ENCODE results near the gene PCDH12. TPM values are rescaled to one million over a fixed set of nuclear protein-coding genes. Genes with fewer than 3 reads are reported as not detected.

Gene PCDH12
- polyA plus RNA-seq, 1 of the 3 experiments (the other 2 are of a cell fraction), result 0.02 TPM

GRCh38 chr5:141923448-141924313 is 34.3 kb downstream of the PCDH12 start, which contains the start of gene DELE1:
Gene DELE1, plus strand, starts transcription at chr5:141923871. Its CDS starts 71 bp downstream, at chr5:141923942.
- ChIA-PET CTCF (interaction anchor here (1.0 to 5.9 kb wide), 10 partner anchors 8 to 231 kb away, joined by 3 to 32 read pairs (median 6); partner anchors contain the start of gene PCDH1), POLR2A (interaction anchor here (0.6 to 1.9 kb wide), 16 partner anchors 8 to 331 kb away, joined by 3 to 15 read pairs (median 4); partner anchors contain the start of gene ARAP3)
- 1% methylated on average over 22 of the region's 53 CpGs for WGBS (ENCODE audit: low lambda C conversion rate)
- TF ChIP-seq FOXM1 (IDR thresholded peaks at IDR 0.05; ENCODE audit: low read depth) (no peak), USF1 (IDR thresholded peaks at IDR 0.05; ENCODE audit: borderline replicate concordance, low read depth) (no peak), REST (IDR thresholded peaks at IDR 0.05; ENCODE audit: low read depth, low read length) (no peak), MXI1 (IDR thresholded peaks at IDR 0.05; ENCODE audit: low read depth, low read length) (peak; percentile 61), EZH2phosphoT487 (IDR thresholded peaks at IDR 0.05; ENCODE audit: borderline replicate concordance, low read depth) (no peak), POLR2AphosphoS5 (IDR thresholded peaks at IDR 0.05; ENCODE audit: low read depth, low read length) (peak; percentile 85), RXRA (IDR thresholded peaks at IDR 0.05; ENCODE audit: borderline replicate concordance, low read depth) (no peak), NRF1 (IDR thresholded peaks at IDR 0.05; ENCODE audit: low read depth, low read length) (no peak), RCOR1 (IDR thresholded peaks at IDR 0.05; ENCODE audit: low read length) (no peak), FOXJ3 (CRISPR knock-in tag; IDR thresholded peaks at IDR 0.05) (0 out of 2 replicates have a peak, but pooled peaks have one; percentile 10), NFIC (IDR thresholded peaks at IDR 0.05; ENCODE audit: borderline replicate concordance) (peak; percentile 53), RAD21 (IDR thresholded peaks at IDR 0.05; ENCODE audit: low read length) (no peak), PBX3 (IDR thresholded peaks at IDR 0.05) (no peak; the same call in 1 of the 2 replicates), GABPA (IDR thresholded peaks at IDR 0.05; ENCODE audit: low read depth) (peak; percentile 92), SMC3 (IDR thresholded peaks at IDR 0.05; ENCODE audit: low read depth, low read length) (no peak), MAX (IDR thresholded peaks at IDR 0.05; ENCODE audit: low read depth) (peak; percentile 82), RFX5 (IDR thresholded peaks at IDR 0.05; ENCODE audit: low read length) (no peak; the same call in none of the 2 replicates), YY1 (IDR thresholded peaks at IDR 0.05; ENCODE audit: low read depth) (0 out of 2 replicates have a peak, but pooled peaks have one; percentile 30), MEF2A (IDR thresholded peaks at IDR 0.05; ENCODE audit: borderline replicate concordance, low read depth) (no peak), EP300 (IDR thresholded peaks at IDR 0.05; ENCODE audit: borderline replicate concordance in 1 of 2, low read depth in 1 of 2, low read length in 1 of 2) (peak in 1 of 2 experiments; percentile 36; a peak in 1 of 4 replicates), USF2 (IDR thresholded peaks at IDR 0.05; ENCODE audit: borderline replicate concordance, low read depth, low read length) (no peak), FOSL2 (IDR thresholded peaks at IDR 0.05; ENCODE audit: borderline replicate concordance, low read depth) (no peak)
- TF ChIP-seq, protein P1, sequence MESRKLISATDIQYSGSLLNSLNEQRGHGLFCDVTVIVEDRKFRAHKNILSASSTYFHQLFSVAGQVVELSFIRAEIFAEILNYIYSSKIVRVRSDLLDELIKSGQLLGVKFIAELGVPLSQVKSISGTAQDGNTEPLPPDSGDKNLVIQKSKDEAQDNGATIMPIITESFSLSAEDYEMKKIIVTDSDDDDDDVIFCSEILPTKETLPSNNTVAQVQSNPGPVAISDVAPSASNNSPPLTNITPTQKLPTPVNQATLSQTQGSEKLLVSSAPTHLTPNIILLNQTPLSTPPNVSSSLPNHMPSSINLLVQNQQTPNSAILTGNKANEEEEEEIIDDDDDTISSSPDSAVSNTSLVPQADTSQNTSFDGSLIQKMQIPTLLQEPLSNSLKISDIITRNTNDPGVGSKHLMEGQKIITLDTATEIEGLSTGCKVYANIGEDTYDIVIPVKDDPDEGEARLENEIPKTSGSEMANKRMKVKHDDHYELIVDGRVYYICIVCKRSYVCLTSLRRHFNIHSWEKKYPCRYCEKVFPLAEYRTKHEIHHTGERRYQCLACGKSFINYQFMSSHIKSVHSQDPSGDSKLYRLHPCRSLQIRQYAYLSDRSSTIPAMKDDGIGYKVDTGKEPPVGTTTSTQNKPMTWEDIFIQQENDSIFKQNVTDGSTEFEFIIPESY (IDR thresholded peaks at IDR 0.05; ENCODE audit: borderline replicate concordance, low read depth), result no peak

More at GRCh38 chr5:141923448-141924313, 34.3 kb downstream of the PCDH12 start, which contains the start of gene DELE1:
- Histone ChIP-seq H3K4me1 (ENCODE audit: control insufficient read depth in 1 of 2, insufficient read depth in 2 of 2, low read depth in 1 of 2, low read length in 1 of 2) (peaks cover 0 to 8% of the 10 kb centered on the region in 2 experiments; a peak in 2 of 4 replicates), H3K27ac (ENCODE audit: low read depth in 2 of 2, low read length in 1 of 2) (peak within 1 kb of the TSS; percentile 98 to 99), H3K27me3 (ENCODE audit: insufficient read depth) (no peaks in the 10 kb centered on the region), H3K4me3 (ENCODE audit: low read depth in 2 of 2, low read length in 1 of 2) (peak within 1 kb of the TSS; percentile 87 to 96), H3F3A (replicated peaks; ENCODE audit: insufficient read depth) (peaks cover 4% of the 10 kb centered on the region), H3K4me2 (peak within 1 kb of the TSS; percentile 95), H3K36me3 (replicated peaks in 1 of 2; ENCODE audit: control insufficient read depth in 1 of 2, insufficient read depth in 2 of 2, low read length in 1 of 2) (peaks cover 31 to 32% of the 10 kb centered on the region in 2 experiments), H3K79me2 (ENCODE audit: insufficient read depth) (peaks cover 25% of the 10 kb centered on the region), H4K20me1 (ENCODE audit: insufficient read depth) (no peaks in the 10 kb centered on the region), H2AFZ (ENCODE audit: low read depth) (peak within 1 kb of the TSS; percentile 86), H3K9me3 (no peaks in the 10 kb centered on the region), H3K9me2 (no peaks in the 10 kb centered on the region), H3K9ac (peak within 1 kb of the TSS; percentile 98)
- DNase-seq, result peak; percentile 95

Data from SK-N-SH (cell line).